GM12878 (cell line): Measurements from ENCODE around the gene SPRN. TPM values are rescaled to one million over a fixed set of nuclear protein-coding genes. Genes with fewer than 3 reads are reported as not detected.

Experiments used
- ATAC-seq: fragments of 200-7000 bp; cut with Tn5 transposase; 3 replicates; pipeline ENCODE4 v1.9.1; 2020; ENCODE audit warnings: mild to moderate bottlenecking, moderate library complexity
- BruUV-seq: library from RNA; stranded (reverse); fragments of 400-500 nt; replicated peaks from 2 replicates; lab custom pipeline; 2021; lab: Mats Ljungman, UMichigan
- CTCF ChIA-PET: fragments of 300-600 bp; sonication (Branson Sonifier 250); formaldehyde crosslinking; extraction: SDS; loops from one replicate; lab custom pipeline; 2021; ENCODE audit warnings: inconsistent platforms; lab: Yijun Ruan, JAX
- POLR2A ChIA-PET: fragments of 350-600 bp; formaldehyde crosslinking; extraction: SDS; loops from one replicate; lab custom pipeline; 2021; ENCODE audit warnings: inconsistent platforms; lab: Charles Lee
- RAD21 ChIA-PET: fragments of 300-600 bp; sonication (Branson Sonifier 250); formaldehyde crosslinking; loops from one replicate; lab custom pipeline; 2023; ENCODE audit warnings: antibody characterized with exemption; ENCODE audit not compliant: unreplicated experiment; lab: Charles Lee
- SMC1A ChIA-PET: fragments of 300-600 bp; sonication (Branson Sonifier 250); formaldehyde crosslinking; loops from one replicate; lab custom pipeline; 2023; ENCODE audit not compliant: unreplicated experiment, uncharacterized antibody; lab: Charles Lee
- DNase-seq: peaks from one replicate; pipeline ENCODE4 v3.0.0-alpha.2; 2011; ENCODE audit warnings: low read depth, low spot score
- FAIRE-seq: peaks from 3 replicates; lab custom pipeline; 2011; peaks lifted over from hg19 to GRCh38; lab: Jason Lieb, UNC
- H2AFZ ChIP-seq: 2 replicates; pipeline ENCODE4 v1.6.0; 2011; ENCODE audit warnings: low read depth, low read length, control low read depth; ENCODE audit not compliant: control insufficient read depth
- H3K27ac ChIP-seq: 2 replicates; pipeline ENCODE4 v1.5.1; 2011; ENCODE audit warnings: control low read depth; ENCODE audit not compliant: control insufficient read depth, insufficient read depth
- H3K27me3 ChIP-seq, 2 experiments: replicated peaks in 1 of 2; 2 replicates each; pipeline versions ENCODE4 v1.6.0 to v1.6.1; 2011; ENCODE audit warnings: low read length in 1 of 2; ENCODE audit not compliant: control insufficient read depth in 2 of 2, insufficient read depth in 2 of 2
- H3K36me3 ChIP-seq, 2 experiments: 2 replicates each; pipeline ENCODE4 v1.5.1; 2011; ENCODE audit warnings: low read length in 1 of 2; ENCODE audit not compliant: control insufficient read depth in 2 of 2, insufficient read depth in 2 of 2
- H3K4me1 ChIP-seq: 2 replicates; pipeline ENCODE4 v1.6.1; 2011; ENCODE audit warnings: mild to moderate bottlenecking, low read length, moderate library complexity, mixed read lengths; ENCODE audit not compliant: control insufficient read depth, insufficient read depth
- H3K4me2 ChIP-seq: 2 replicates; pipeline ENCODE4 v1.6.0; 2011; ENCODE audit warnings: control low read depth; ENCODE audit not compliant: control insufficient read depth, insufficient read depth
- H3K4me3 ChIP-seq: fragments of 200-600 bp; sonication (generic); 2 replicates; pipeline ENCODE4 v1.5.1; 2016
- H3K79me2 ChIP-seq: 2 replicates; pipeline ENCODE4 v1.6.0; 2011; ENCODE audit warnings: low read length; ENCODE audit not compliant: control insufficient read depth, insufficient read depth
- H3K9ac ChIP-seq: 2 replicates; pipeline ENCODE4 v1.8.0; 2011; ENCODE audit warnings: low read length, control low read depth, mixed read lengths; ENCODE audit not compliant: control insufficient read depth, insufficient read depth
- H3K9me3 ChIP-seq: replicated peaks from 3 replicates; pipeline ENCODE4 v1.5.1; 2011; ENCODE audit warnings: mild to moderate bottlenecking, low read length; ENCODE audit not compliant: control insufficient read depth, insufficient read depth
- H4K20me1 ChIP-seq: 2 replicates; pipeline ENCODE4 v1.6.0; 2011; ENCODE audit not compliant: control insufficient read depth, insufficient read depth
- LARP7 ChIP-seq: fragments of 450-650 bp; IDR thresholded peaks from 2 replicates; pipeline ENCODE4 v1.6.1; 2017; ENCODE audit warnings: mild to moderate bottlenecking
- MYB ChIP-seq: fragments of 150-350 bp; IDR thresholded peaks from 2 replicates; pipeline ENCODE4 v1.6.1; 2014; ENCODE audit warnings: mild to moderate bottlenecking, low read depth, low read length, borderline replicate concordance
- WGBS: methylation state at CpG from one replicate; pipeline ENCODE4 v1.1.6; 2016; ENCODE audit warnings: low lambda C conversion rate; ENCODE audit not compliant: insufficient replicate concordance, insufficient coverage; ENCODE audit errors: missing lambda C conversion rate; 5-methylcytosine and 5-hydroxymethylcytosine counted together
- in situ Hi-C: fragments of 300-500 bp; cut with MboI; formaldehyde crosslinking; loops from 9 replicates; pipeline ENCODE4 v1.14.3; 2018; ENCODE audit warnings: mixed read lengths
- intact Hi-C: fragments of 100-400 bp; cut with micrococcal nuclease; formaldehyde crosslinking; loops from one replicate; pipeline ENCODE4 v1.14.2; 2022; ENCODE audit not compliant: unreplicated experiment
- polyA plus RNA-seq, 11 experiments: library from polyadenylated mRNA; depleted of rRNA in 4 of 11; unstranded in 6 of 11; stranded (reverse) in 5 of 11; fragments of >200 nt; fragmentation: Nextera tagmentation in 4 of 11; fragmentation: Illumina TruSeq in 1 of 11; extraction: Ambion mirVana in 4 of 11; extraction: Trizol in 1 of 11; gene quantifications; 1 replicate in 1 of 11; 2 replicates in 10 of 11; pipeline versions ENCODE4 v1.2.1 to v1.2.3, GENCODE V29; 2011 to 2016; ENCODE audit warnings: inconsistent platforms in 2 of 11, missing spikeins in 2 of 11, low read depth in 1 of 11
- total RNA-seq, 4 experiments: library from RNA; depleted of rRNA in 3 of 4; stranded (reverse); fragments of >200 nt in 3 of 4; fragmentation: Illumina TruSeq in 1 of 4; extraction: Trizol in 1 of 4; gene quantifications; 2 replicates each; pipeline versions ENCODE4 v1.2.1 to v1.2.3, GENCODE V29; 2013 to 2021
- TF ChIP-seq, protein P1 (sequence below), 3 experiments: IDR thresholded peaks in 2 of 3; conservative IDR thresholded peaks in 1 of 3; 2 replicates each; pipeline ENCODE4 v1.5.1; 2011; ENCODE audit warnings: low read depth in 3 of 3, low read length in 3 of 3, mild to moderate bottlenecking in 3 of 3, control low read depth in 2 of 3, moderate library complexity in 2 of 3, inconsistent platforms in 1 of 3, mixed read lengths in 1 of 3; ENCODE audit not compliant: control insufficient read depth in 2 of 3, insufficient read depth in 1 of 3; ENCODE audit errors: extremely low read depth in 1 of 3

SPRN gene
- total and polyA plus RNA-seq, 10 of the 15 experiments (the other 5 are each of a cell fraction or from before 2014, with no cell fraction given) = 0.03 to 0.96 (median 0.46) TPM; not detected in 6

DNA sequence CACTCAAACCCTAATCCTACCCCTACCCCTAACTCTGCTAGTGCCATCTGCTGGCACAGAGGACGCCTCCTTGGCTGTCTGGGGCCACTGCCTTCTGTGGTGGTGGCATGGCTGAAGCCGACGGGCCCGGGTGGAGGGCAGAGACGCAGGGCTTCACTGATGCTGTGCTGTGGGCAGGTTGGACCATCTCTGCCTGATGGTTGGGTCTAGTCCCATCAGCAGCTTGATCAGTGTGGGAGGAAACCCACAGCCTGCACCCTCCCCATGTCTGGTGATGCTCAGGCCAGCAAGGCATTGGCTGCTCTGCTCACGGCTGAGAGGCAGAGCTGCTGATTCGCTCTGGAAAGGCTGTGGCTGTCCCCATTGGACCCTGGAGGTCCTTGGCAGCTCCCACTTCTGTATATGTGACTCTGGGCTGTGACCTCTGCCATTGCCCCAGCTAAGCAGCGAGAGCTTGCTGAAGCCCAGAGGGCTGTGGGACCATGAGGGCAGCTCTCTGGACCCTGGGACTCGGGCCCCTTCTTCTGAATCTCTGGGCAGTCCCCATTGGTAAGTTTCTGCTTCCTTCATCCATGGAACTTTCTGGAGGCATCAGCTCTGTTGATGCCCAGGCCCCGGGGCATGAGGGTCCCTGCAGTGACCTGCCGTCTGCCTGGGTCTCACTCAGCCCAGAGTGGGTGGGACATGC is 29.2 kb upstream of the SPRN start, which contains the start of gene SCART1:
Gene SCART1, plus strand, starts transcription at position 430 of the 688 bp plus-strand sequence. Its CDS starts 53 bp downstream, at position 483.
- ATAC-seq (peak; percentile 29), DNase-seq (no peak), FAIRE-seq (no peak)
- no peak within 1 kb of the TSS for H3K4me3 ChIP-seq
- ChIA-PET SMC1A (no interaction called here), POLR2A (no interaction called here), RAD21 (no interaction called here), CTCF (interaction anchor here (2.2 kb wide), 1 partner anchor 15 kb away, joined by 10 read pairs; no protein-coding TSS in a partner anchor)
- H4K20me1 ChIP-seq = no peaks in the 10 kb centered on the region
- peaks cover 2% of the 10 kb centered on the region; the same call in 2 of the 3 replicates for H3K9me3 ChIP-seq
- BruUV-seq = no TSS peak
- H3K36me3 ChIP-seq = no peaks in the 10 kb centered on the region
- H3K4me1 ChIP-seq = no peaks in the 10 kb centered on the region
- intact Hi-C loops (no loop called here), in situ Hi-C loops (no loop called here)
- no peak within 1 kb of the TSS for H2AFZ ChIP-seq
- H3K9ac ChIP-seq = no peak within 1 kb of the TSS
- no peak for TF ChIP-seq MYB
- no peak for TF ChIP-seq LARP7
- TF ChIP-seq, protein P1, sequence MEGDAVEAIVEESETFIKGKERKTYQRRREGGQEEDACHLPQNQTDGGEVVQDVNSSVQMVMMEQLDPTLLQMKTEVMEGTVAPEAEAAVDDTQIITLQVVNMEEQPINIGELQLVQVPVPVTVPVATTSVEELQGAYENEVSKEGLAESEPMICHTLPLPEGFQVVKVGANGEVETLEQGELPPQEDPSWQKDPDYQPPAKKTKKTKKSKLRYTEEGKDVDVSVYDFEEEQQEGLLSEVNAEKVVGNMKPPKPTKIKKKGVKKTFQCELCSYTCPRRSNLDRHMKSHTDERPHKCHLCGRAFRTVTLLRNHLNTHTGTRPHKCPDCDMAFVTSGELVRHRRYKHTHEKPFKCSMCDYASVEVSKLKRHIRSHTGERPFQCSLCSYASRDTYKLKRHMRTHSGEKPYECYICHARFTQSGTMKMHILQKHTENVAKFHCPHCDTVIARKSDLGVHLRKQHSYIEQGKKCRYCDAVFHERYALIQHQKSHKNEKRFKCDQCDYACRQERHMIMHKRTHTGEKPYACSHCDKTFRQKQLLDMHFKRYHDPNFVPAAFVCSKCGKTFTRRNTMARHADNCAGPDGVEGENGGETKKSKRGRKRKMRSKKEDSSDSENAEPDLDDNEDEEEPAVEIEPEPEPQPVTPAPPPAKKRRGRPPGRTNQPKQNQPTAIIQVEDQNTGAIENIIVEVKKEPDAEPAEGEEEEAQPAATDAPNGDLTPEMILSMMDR (IDR thresholded peaks at IDR 0.05 in 2 of 3, conservative IDR thresholded peaks at IDR 0.05 in 1 of 3; ENCODE audit: control insufficient read depth in 2 of 3, extremely low read depth in 1 of 3, insufficient read depth in 1 of 3, low read depth in 3 of 3, low read length in 3 of 3) = 0 out of 6 replicates have a peak, but pooled peaks of 1 of the 3 experiments have one; percentile 5
- H3K27me3 ChIP-seq = no peaks in the 10 kb centered on the region
- WGBS = 42% methylated on average over 11 of the region's 11 CpGs
- H3K4me2 ChIP-seq = no peak within 1 kb of the TSS
- H3K79me2 ChIP-seq = no peaks in the 10 kb centered on the region
- H3K27ac ChIP-seq = no peak within 1 kb of the TSS
